Measurements from ENCODE around the gene TDRD7.

GRCh38 chr9:97514531-97514930, 102.6 kb downstream of the TDRD7 start:
- no peak for TF ChIP-seq FOXA1 (IDR thresholded peaks at IDR 0.05)
- no peak for TF ChIP-seq FOXK2 (IDR thresholded peaks at IDR 0.05)
- TF ChIP-seq FOXM1 (IDR thresholded peaks at IDR 0.05; ENCODE audit: borderline replicate concordance), result no peak
- TF ChIP-seq PKNOX1 (IDR thresholded peaks at IDR 0.05), result no peak
- no peak for TF ChIP-seq CTBP1 (IDR thresholded peaks at IDR 0.05; ENCODE audit: borderline replicate concordance)
- TF ChIP-seq HDGF (IDR thresholded peaks at IDR 0.05; ENCODE audit: borderline replicate concordance), result no peak
- TF ChIP-seq TARDBP (IDR thresholded peaks at IDR 0.05), result no peak
- no peak for TF ChIP-seq SP1 (IDR thresholded peaks at IDR 0.05)
- no peak for TF ChIP-seq BHLHE40 (IDR thresholded peaks at IDR 0.05; ENCODE audit: borderline replicate concordance)
- no peak for TF ChIP-seq ARNT (IDR thresholded peaks at IDR 0.05)
- TF ChIP-seq NFRKB (IDR thresholded peaks at IDR 0.05), result no peak
- no peak for TF ChIP-seq ZNF384 (IDR thresholded peaks at IDR 0.05)
- TF ChIP-seq ELF4 (IDR thresholded peaks at IDR 0.05), result no peak
- TF ChIP-seq L3MBTL2 (conservative IDR thresholded peaks at IDR 0.05), result no peak
